DND-41 (cell line): ENCODE data around the gene FGFR3.

Source experiments
- EZH2 ChIP-seq: IDR thresholded peaks from 3 replicates; pipeline ENCODE4 v1.6.1; 2012; ENCODE audit warnings: borderline replicate concordance, low read depth, mild to moderate bottlenecking, moderate library complexity, low read length, inconsistent platforms; ENCODE audit not compliant: severe bottlenecking
- TF ChIP-seq, protein P1 (sequence below): IDR thresholded peaks from 2 replicates; pipeline ENCODE4 v1.5.1; 2012; ENCODE audit warnings: borderline replicate concordance, low read length, moderate library complexity, mild to moderate bottlenecking; ENCODE audit not compliant: poor library complexity, severe bottlenecking; ENCODE audit errors: extremely low read depth

GRCh38 chr4:1824746-1825145 lies 31.7 kb downstream of the FGFR3 start:
- TF ChIP-seq, protein P1, sequence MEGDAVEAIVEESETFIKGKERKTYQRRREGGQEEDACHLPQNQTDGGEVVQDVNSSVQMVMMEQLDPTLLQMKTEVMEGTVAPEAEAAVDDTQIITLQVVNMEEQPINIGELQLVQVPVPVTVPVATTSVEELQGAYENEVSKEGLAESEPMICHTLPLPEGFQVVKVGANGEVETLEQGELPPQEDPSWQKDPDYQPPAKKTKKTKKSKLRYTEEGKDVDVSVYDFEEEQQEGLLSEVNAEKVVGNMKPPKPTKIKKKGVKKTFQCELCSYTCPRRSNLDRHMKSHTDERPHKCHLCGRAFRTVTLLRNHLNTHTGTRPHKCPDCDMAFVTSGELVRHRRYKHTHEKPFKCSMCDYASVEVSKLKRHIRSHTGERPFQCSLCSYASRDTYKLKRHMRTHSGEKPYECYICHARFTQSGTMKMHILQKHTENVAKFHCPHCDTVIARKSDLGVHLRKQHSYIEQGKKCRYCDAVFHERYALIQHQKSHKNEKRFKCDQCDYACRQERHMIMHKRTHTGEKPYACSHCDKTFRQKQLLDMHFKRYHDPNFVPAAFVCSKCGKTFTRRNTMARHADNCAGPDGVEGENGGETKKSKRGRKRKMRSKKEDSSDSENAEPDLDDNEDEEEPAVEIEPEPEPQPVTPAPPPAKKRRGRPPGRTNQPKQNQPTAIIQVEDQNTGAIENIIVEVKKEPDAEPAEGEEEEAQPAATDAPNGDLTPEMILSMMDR: peak; percentile 25
- TF ChIP-seq EZH2: no peak
